Chondrocyte (in vitro differentiated cells): ENCODE results near the gene TEX50. TPM values are rescaled to one million over a fixed set of nuclear protein-coding genes. Genes with fewer than 3 reads are reported as not detected.
A peak's percentile ranks its signal among the peaks of the same experiment; 100 is the strongest.
"Not testable (repeated sequence)": the region's sequence is repeated elsewhere in the genome, so short reads cannot be mapped to it uniquely, and the experiment has no call there.

ENCODE experiments used
- DNase-seq: peaks from one replicate; pipeline ENCODE4 v3.0.0; 2021; ENCODE audit warnings: mixed read lengths, low spot score
- H3K27ac Mint-ChIP-seq: one replicate; pipeline ENCODE4 v1.8.0; 2021; ENCODE audit warnings: mild to moderate bottlenecking, moderate library complexity, mixed read lengths; ENCODE audit not compliant: unreplicated experiment
- H3K27me3 Mint-ChIP-seq: 2 replicates; pipeline ENCODE4 v1.8.0; 2021; ENCODE audit warnings: low read depth, mixed read lengths
- H3K36me3 Mint-ChIP-seq: 2 replicates; pipeline ENCODE4 v1.8.0; 2021; ENCODE audit warnings: low read depth, mixed read lengths
- H3K4me1 Mint-ChIP-seq: 2 replicates; pipeline ENCODE4 v1.8.0; 2021; ENCODE audit warnings: low read depth, mild to moderate bottlenecking, mixed read lengths
- H3K4me3 Mint-ChIP-seq: one replicate; pipeline ENCODE4 v1.8.0; 2021; ENCODE audit warnings: mild to moderate bottlenecking, moderate library complexity, mixed read lengths; ENCODE audit not compliant: unreplicated experiment
- H3K9me3 Mint-ChIP-seq: 2 replicates; pipeline ENCODE4 v1.8.0; 2021; ENCODE audit warnings: low read depth, mixed read lengths
- total RNA-seq: library from RNA; stranded (reverse); gene quantifications from 3 replicates; pipeline ENCODE4 v1.2.1, GENCODE V29; 2021
- TF ChIP-seq, protein P1 (sequence below): fragments of 200-600 bp; sonication (generic); IDR thresholded peaks from 2 replicates; pipeline ENCODE4 v1.5.0; 2021; ENCODE audit warnings: antibody characterized with exemption, mild to moderate bottlenecking, moderate library complexity

TEX50 gene
- total RNA-seq, 1 donor from 2014 or later, result not detected

- TF ChIP-seq, protein P1, sequence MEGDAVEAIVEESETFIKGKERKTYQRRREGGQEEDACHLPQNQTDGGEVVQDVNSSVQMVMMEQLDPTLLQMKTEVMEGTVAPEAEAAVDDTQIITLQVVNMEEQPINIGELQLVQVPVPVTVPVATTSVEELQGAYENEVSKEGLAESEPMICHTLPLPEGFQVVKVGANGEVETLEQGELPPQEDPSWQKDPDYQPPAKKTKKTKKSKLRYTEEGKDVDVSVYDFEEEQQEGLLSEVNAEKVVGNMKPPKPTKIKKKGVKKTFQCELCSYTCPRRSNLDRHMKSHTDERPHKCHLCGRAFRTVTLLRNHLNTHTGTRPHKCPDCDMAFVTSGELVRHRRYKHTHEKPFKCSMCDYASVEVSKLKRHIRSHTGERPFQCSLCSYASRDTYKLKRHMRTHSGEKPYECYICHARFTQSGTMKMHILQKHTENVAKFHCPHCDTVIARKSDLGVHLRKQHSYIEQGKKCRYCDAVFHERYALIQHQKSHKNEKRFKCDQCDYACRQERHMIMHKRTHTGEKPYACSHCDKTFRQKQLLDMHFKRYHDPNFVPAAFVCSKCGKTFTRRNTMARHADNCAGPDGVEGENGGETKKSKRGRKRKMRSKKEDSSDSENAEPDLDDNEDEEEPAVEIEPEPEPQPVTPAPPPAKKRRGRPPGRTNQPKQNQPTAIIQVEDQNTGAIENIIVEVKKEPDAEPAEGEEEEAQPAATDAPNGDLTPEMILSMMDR, result no peak
- Mint-ChIP-seq H3K9me3 (peaks cover 14% of the 10 kb centered on the region), H3K4me3 (peak overlapping the region; percentile 60), H3K27ac (no peak overlapping the region), H3K27me3 (no peaks in the 10 kb centered on the region), H3K4me1 (no peaks in the 10 kb centered on the region), H3K36me3 (peaks cover 1% of the 10 kb centered on the region)
- DNase-seq, result no peak
Measured at GRCh38 chr1:173638043-173639021, 3.2 kb downstream of the TEX50 start.

- Mint-ChIP-seq H3K4me1 (no peaks in the 10 kb centered on the region), H3K4me3 (peak overlapping the region; percentile 39), H3K9me3 (peaks cover 8% of the 10 kb centered on the region), H3K27ac (no peak overlapping the region), H3K27me3 (no peaks in the 10 kb centered on the region), H3K36me3 (peaks cover 1% of the 10 kb centered on the region)
- TF ChIP-seq, protein P1, result no peak
- no peak for DNase-seq
Measured at GRCh38 chr1:173639102-173639501, 4.0 kb downstream of the TEX50 start.

DNA sequence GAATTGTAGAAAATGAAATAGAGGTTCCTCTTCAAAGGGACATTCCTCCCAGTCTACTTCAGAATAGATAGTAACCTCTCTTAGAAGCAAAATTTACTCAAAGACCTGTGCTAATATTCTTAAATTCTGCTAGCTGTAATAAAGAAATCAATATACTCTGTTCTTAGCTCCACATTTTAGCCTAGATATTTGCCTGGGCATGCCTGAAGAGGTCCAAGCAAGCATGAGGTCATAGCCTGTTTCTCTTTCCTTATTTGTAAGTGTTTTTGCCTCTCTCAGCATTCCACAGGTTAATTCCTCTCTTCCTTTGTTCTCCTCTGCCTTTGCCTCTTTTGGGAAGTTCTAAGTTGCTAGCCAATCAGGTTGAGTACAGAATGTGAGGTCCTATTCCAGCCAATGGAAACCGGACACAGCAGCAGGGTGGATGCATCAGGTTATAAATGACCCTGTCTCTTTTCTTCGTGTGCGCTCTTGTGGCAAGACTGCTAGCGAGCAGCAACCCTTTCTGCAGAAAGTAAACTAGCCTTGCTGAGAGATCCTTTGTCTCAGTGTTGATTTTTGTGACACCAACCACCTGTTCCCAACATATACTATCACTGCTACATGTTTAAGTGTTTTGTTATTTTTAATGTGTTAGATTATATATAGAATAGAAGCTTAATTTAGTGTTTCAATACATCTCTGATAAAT, 7.5 kb downstream of the TEX50 start:
- H3K27me3 Mint-ChIP-seq, DNase-seq, H3K4me1 Mint-ChIP-seq, H3K36me3 Mint-ChIP-seq, H3K9me3 Mint-ChIP-seq: not testable (repeated sequence)
- Mint-ChIP-seq H3K4me3 (peak overlapping the region; percentile 13), H3K27ac (peak overlapping the region; percentile 71)

DNA sequence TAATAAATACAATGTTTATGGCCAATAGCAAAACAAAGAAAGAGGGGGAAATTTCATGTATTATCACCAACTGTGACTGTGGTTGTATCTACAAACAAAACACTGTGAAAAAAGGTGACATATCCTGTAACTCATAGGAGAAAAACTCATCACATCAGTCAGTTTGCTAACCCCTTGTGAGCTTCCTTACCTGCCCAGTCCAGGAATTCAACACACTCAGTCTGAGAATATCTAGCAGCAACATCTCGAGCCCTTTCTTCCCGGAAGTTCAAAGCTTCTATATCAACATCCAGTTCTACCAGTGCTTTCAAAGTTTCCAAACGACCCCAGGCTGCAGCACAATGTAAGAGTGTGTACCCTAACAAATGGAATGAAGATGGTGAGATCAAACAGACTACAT, 11.5 kb downstream of the TEX50 start:
- no peak for DNase-seq
- no peaks in the 10 kb centered on the region for H3K27me3 Mint-ChIP-seq
- H3K27ac Mint-ChIP-seq, result no peak overlapping the region
- peaks cover 1% of the 10 kb centered on the region for H3K36me3 Mint-ChIP-seq
- H3K4me1 Mint-ChIP-seq, result peaks cover 2% of the 10 kb centered on the region
- H3K4me3 Mint-ChIP-seq, result no peak overlapping the region
- TF ChIP-seq, protein P1, result no peak
- peaks cover 5% of the 10 kb centered on the region for H3K9me3 Mint-ChIP-seq

- peaks cover 13% of the 10 kb centered on the region for H3K9me3 Mint-ChIP-seq
- H3K27me3 Mint-ChIP-seq, result peaks cover 7% of the 10 kb centered on the region
- DNase-seq, result no peak
- TF ChIP-seq, protein P1, result no peak
- H3K4me3 Mint-ChIP-seq, result no peak overlapping the region
- H3K36me3 Mint-ChIP-seq, result peaks cover 5% of the 10 kb centered on the region
- H3K4me1 Mint-ChIP-seq, result peaks cover 2% of the 10 kb centered on the region
- H3K27ac Mint-ChIP-seq, result peak overlapping the region; percentile 5
Measured at GRCh38 chr1:173648880-173649605, 13.9 kb downstream of the TEX50 start.
